GM12878 (cell line): ENCODE data around the gene GRAMD1B. TPM values are rescaled to one million over a fixed set of nuclear protein-coding genes. Genes with fewer than 3 reads are reported as not detected.

Source experiments
- ATAC-seq: fragments of 200-7000 bp; cut with Tn5 transposase; 3 replicates; pipeline ENCODE4 v1.9.1; 2020; ENCODE audit warnings: mild to moderate bottlenecking, moderate library complexity
- BruUV-seq: library from RNA; stranded (reverse); fragments of 400-500 nt; replicated peaks from 2 replicates; lab custom pipeline; 2021; lab: Mats Ljungman, UMichigan
- CTCF ChIA-PET: fragments of 300-600 bp; sonication (Branson Sonifier 250); formaldehyde crosslinking; extraction: SDS; loops from one replicate; lab custom pipeline; 2021; ENCODE audit warnings: inconsistent platforms; lab: Yijun Ruan, JAX
- POLR2A ChIA-PET: fragments of 350-600 bp; formaldehyde crosslinking; extraction: SDS; loops from one replicate; lab custom pipeline; 2021; ENCODE audit warnings: inconsistent platforms; lab: Charles Lee
- RAD21 ChIA-PET: fragments of 300-600 bp; sonication (Branson Sonifier 250); formaldehyde crosslinking; loops from one replicate; lab custom pipeline; 2023; ENCODE audit warnings: antibody characterized with exemption; ENCODE audit not compliant: unreplicated experiment; lab: Charles Lee
- SMC1A ChIA-PET: fragments of 300-600 bp; sonication (Branson Sonifier 250); formaldehyde crosslinking; loops from one replicate; lab custom pipeline; 2023; ENCODE audit not compliant: unreplicated experiment, uncharacterized antibody; lab: Charles Lee
- DNase-seq: peaks from one replicate; pipeline ENCODE4 v3.0.0-alpha.2; 2011; ENCODE audit warnings: low read depth, low spot score
- FAIRE-seq: peaks from 3 replicates; lab custom pipeline; 2011; peaks lifted over from hg19 to GRCh38; lab: Jason Lieb, UNC
- H2AFZ ChIP-seq: 2 replicates; pipeline ENCODE4 v1.6.0; 2011; ENCODE audit warnings: low read depth, low read length, control low read depth; ENCODE audit not compliant: control insufficient read depth
- H3K27ac ChIP-seq: 2 replicates; pipeline ENCODE4 v1.5.1; 2011; ENCODE audit warnings: control low read depth; ENCODE audit not compliant: control insufficient read depth, insufficient read depth
- H3K27me3 ChIP-seq, 2 experiments: replicated peaks in 1 of 2; 2 replicates each; pipeline versions ENCODE4 v1.6.0 to v1.6.1; 2011; ENCODE audit warnings: low read length in 1 of 2; ENCODE audit not compliant: control insufficient read depth in 2 of 2, insufficient read depth in 2 of 2
- H3K36me3 ChIP-seq, 2 experiments: 2 replicates each; pipeline ENCODE4 v1.5.1; 2011; ENCODE audit warnings: low read length in 1 of 2; ENCODE audit not compliant: control insufficient read depth in 2 of 2, insufficient read depth in 2 of 2
- H3K4me1 ChIP-seq: 2 replicates; pipeline ENCODE4 v1.6.1; 2011; ENCODE audit warnings: mild to moderate bottlenecking, low read length, moderate library complexity, mixed read lengths; ENCODE audit not compliant: control insufficient read depth, insufficient read depth
- H3K4me2 ChIP-seq: 2 replicates; pipeline ENCODE4 v1.6.0; 2011; ENCODE audit warnings: control low read depth; ENCODE audit not compliant: control insufficient read depth, insufficient read depth
- H3K4me3 ChIP-seq: fragments of 200-600 bp; sonication (generic); 2 replicates; pipeline ENCODE4 v1.5.1; 2016
- H3K79me2 ChIP-seq: 2 replicates; pipeline ENCODE4 v1.6.0; 2011; ENCODE audit warnings: low read length; ENCODE audit not compliant: control insufficient read depth, insufficient read depth
- H3K9ac ChIP-seq: 2 replicates; pipeline ENCODE4 v1.8.0; 2011; ENCODE audit warnings: low read length, control low read depth, mixed read lengths; ENCODE audit not compliant: control insufficient read depth, insufficient read depth
- H3K9me3 ChIP-seq: replicated peaks from 3 replicates; pipeline ENCODE4 v1.5.1; 2011; ENCODE audit warnings: mild to moderate bottlenecking, low read length; ENCODE audit not compliant: control insufficient read depth, insufficient read depth
- H4K20me1 ChIP-seq: 2 replicates; pipeline ENCODE4 v1.6.0; 2011; ENCODE audit not compliant: control insufficient read depth, insufficient read depth
- HDAC6 ChIP-seq: fragments of 200-600 bp; sonication (generic); IDR thresholded peaks from one replicate; pipeline ENCODE4 v1.8.0; 2017; ENCODE audit warnings: antibody characterized with exemption; ENCODE audit not compliant: unreplicated experiment
- HSF1 ChIP-seq: fragments of 150-350 bp; IDR thresholded peaks from 2 replicates; pipeline ENCODE4 v1.6.1; 2014; ENCODE audit warnings: mild to moderate bottlenecking, low read depth, low read length
- MEF2B ChIP-seq: fragments of 450-650 bp; IDR thresholded peaks from 2 replicates; pipeline ENCODE4 v1.6.1; 2018; ENCODE audit warnings: mild to moderate bottlenecking, moderate library complexity; ENCODE audit not compliant: partially characterized antibody, poor library complexity, severe bottlenecking
- NR2C1 ChIP-seq: fragments of 450-650 bp; IDR thresholded peaks from 2 replicates; pipeline ENCODE4 v1.6.1; 2017; ENCODE audit warnings: antibody characterized with exemption, mild to moderate bottlenecking, moderate library complexity
- WGBS: methylation state at CpG from one replicate; pipeline ENCODE4 v1.1.6; 2016; ENCODE audit warnings: low lambda C conversion rate; ENCODE audit not compliant: insufficient replicate concordance, insufficient coverage; ENCODE audit errors: missing lambda C conversion rate; 5-methylcytosine and 5-hydroxymethylcytosine counted together
- in situ Hi-C: fragments of 300-500 bp; cut with MboI; formaldehyde crosslinking; loops from 9 replicates; pipeline ENCODE4 v1.14.3; 2018; ENCODE audit warnings: mixed read lengths
- intact Hi-C: fragments of 100-400 bp; cut with micrococcal nuclease; formaldehyde crosslinking; loops from one replicate; pipeline ENCODE4 v1.14.2; 2022; ENCODE audit not compliant: unreplicated experiment
- polyA plus RNA-seq, 11 experiments: library from polyadenylated mRNA; depleted of rRNA in 4 of 11; unstranded in 6 of 11; stranded (reverse) in 5 of 11; fragments of >200 nt; fragmentation: Nextera tagmentation in 4 of 11; fragmentation: Illumina TruSeq in 1 of 11; extraction: Ambion mirVana in 4 of 11; extraction: Trizol in 1 of 11; gene quantifications; 1 replicate in 1 of 11; 2 replicates in 10 of 11; pipeline versions ENCODE4 v1.2.1 to v1.2.3, GENCODE V29; 2011 to 2016; ENCODE audit warnings: inconsistent platforms in 2 of 11, missing spikeins in 2 of 11, low read depth in 1 of 11
- total RNA-seq, 4 experiments: library from RNA; depleted of rRNA in 3 of 4; stranded (reverse); fragments of >200 nt in 3 of 4; fragmentation: Illumina TruSeq in 1 of 4; extraction: Trizol in 1 of 4; gene quantifications; 2 replicates each; pipeline versions ENCODE4 v1.2.1 to v1.2.3, GENCODE V29; 2013 to 2021

The GRAMD1B gene
- total and polyA plus RNA-seq, 10 of the 15 experiments (the other 5 are each of a cell fraction or from before 2014, with no cell fraction given) = 1.9 to 49.1 (median 26.9) TPM

- TF ChIP-seq HSF1 = no peak
Measured at GRCh38 chr11:123642435-123642834, 212.4 kb downstream of the GRAMD1B start (continued).

GRCh38 chr11:123645286-123645975 lies 215.4 kb downstream of the GRAMD1B start:
- Histone ChIP-seq H2AFZ (no peak overlapping the region), H3K4me1 (no peaks in the 10 kb centered on the region), H3K4me3 (no peak overlapping the region), H3K4me2 (no peak overlapping the region), H3K9ac (no peak overlapping the region), H3K79me2 (no peaks in the 10 kb centered on the region), H3K27me3 (peaks cover 0 to under 1% of the 10 kb centered on the region in 2 experiments; a peak in 1 of 4 replicates), H3K36me3 (no peaks in the 10 kb centered on the region), H3K27ac (no peak overlapping the region), H3K9me3 (no peaks in the 10 kb centered on the region), H4K20me1 (no peaks in the 10 kb centered on the region)
- no TSS peak for BruUV-seq
- intact Hi-C loops = no loop called here
- ChIA-PET SMC1A (interaction anchor here (0.8 kb wide), 1 partner anchor 10 kb away, joined by 3 read pairs; no protein-coding TSS in a partner anchor), RAD21 (no interaction called here), CTCF (interaction anchor here (2.6 to 3.1 kb wide), 2 partner anchors 62 to 65 kb away, joined by 10 to 34 read pairs; no protein-coding TSS in a partner anchor), POLR2A (no interaction called here)
- in situ Hi-C loops = no loop called here
- DNase-seq = no peak
- FAIRE-seq = no peak
- 14% methylated on average over 12 of the region's 12 CpGs for WGBS
- ATAC-seq = no peak
- TF ChIP-seq HDAC6 (no peak), NR2C1 (no peak), MEF2B (no peak)
